ENCODE measurements around the gene MTHFSD. TPM values are rescaled to one million over a fixed set of nuclear protein-coding genes. Genes with fewer than 3 reads are reported as not detected.

The MTHFSD gene
- total RNA-seq, 1 donor from 2014 or later = 20.2 TPM

DNA sequence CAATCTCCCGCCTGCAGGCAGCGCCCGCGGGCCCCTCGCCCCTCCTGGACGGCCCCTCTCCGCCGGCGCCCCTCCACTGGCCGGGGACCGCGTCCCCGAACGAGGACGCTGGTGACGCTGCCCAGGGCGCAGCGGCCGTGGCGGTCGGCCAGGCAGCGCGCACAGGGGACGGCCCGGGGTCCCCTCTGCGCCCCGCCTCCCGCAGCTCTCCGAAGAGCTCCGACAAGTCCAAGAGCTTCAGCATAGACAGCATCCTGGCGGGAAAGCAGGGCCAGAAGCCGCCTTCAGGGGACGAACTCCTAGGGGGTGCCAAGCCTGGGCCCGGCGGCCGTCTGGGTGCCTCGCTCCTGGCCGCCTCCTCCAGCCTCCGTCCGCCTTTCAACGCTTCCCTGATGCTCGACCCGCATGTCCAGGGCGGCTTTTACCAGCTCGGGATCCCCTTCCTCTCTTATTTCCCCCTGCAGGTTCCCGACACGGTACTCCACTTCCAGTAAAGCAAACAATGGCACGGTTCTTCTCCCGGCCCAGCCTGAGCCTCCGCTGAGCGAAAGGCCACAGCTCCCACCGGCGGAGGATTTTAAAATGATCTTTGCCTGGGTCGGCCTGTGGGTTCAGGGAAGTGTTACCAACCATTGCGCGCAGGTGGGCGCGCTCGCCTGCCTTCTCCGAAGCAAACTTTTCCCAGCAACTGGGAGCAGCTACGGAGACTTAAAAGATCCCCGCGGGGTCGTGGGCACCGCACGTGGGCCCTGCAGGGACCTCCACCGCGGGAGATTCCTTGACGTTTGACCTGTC, 24.4 kb upstream of the MTHFSD start:
- H3K27me3 Mint-ChIP-seq = peaks cover 86% of the 10 kb centered on the region

DNA sequence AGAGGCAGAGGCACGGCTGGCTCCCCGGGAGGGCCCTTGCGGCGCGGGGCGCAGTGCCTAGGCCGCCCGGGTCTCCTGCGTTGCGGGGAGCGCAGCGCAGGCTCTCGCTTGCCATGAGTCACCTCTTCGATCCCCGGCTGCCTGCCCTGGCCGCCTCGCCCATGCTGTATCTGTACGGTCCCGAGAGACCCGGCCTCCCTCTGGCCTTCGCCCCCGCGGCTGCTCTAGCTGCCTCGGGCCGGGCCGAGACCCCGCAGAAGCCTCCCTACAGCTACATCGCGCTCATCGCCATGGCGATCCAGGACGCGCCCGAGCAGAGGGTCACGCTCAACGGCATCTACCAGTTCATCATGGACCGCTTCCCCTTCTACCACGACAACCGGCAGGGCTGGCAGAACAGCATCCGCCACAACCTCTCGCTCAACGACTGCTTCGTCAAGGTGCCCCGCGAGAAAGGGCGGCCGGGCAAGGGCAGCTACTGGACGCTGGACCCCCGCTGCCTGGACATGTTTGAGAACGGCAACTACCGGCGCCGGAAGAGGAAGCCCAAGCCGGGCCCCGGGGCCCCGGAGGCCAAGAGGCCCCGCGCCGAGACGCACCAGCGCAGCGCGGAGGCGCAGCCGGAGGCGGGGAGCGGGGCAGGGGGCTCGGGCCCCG, 23.7 kb upstream of the MTHFSD start:
- Mint-ChIP-seq H3K27ac (no peak overlapping the region), H3K4me1 (ENCODE audit: unreplicated experiment) (peaks cover 29% of the 10 kb centered on the region), H3K36me3 (peaks cover 11% of the 10 kb centered on the region), H3K9me3 (no peaks in the 10 kb centered on the region), H3K27me3 (peaks cover 90% of the 10 kb centered on the region), H3K4me3 (peak overlapping the region; percentile 83)
- TF ChIP-seq, protein P1, sequence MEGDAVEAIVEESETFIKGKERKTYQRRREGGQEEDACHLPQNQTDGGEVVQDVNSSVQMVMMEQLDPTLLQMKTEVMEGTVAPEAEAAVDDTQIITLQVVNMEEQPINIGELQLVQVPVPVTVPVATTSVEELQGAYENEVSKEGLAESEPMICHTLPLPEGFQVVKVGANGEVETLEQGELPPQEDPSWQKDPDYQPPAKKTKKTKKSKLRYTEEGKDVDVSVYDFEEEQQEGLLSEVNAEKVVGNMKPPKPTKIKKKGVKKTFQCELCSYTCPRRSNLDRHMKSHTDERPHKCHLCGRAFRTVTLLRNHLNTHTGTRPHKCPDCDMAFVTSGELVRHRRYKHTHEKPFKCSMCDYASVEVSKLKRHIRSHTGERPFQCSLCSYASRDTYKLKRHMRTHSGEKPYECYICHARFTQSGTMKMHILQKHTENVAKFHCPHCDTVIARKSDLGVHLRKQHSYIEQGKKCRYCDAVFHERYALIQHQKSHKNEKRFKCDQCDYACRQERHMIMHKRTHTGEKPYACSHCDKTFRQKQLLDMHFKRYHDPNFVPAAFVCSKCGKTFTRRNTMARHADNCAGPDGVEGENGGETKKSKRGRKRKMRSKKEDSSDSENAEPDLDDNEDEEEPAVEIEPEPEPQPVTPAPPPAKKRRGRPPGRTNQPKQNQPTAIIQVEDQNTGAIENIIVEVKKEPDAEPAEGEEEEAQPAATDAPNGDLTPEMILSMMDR (conservative IDR thresholded peaks at IDR 0.05) = no peak
- DNase-seq (ENCODE audit: extremely low spot score, unreplicated experiment) = peak; percentile 71

More for the DNA sequence above, 24.4 kb upstream of the MTHFSD start:
- TF ChIP-seq, protein P1 (conservative IDR thresholded peaks at IDR 0.05) = no peak
- peaks cover 11% of the 10 kb centered on the region for H3K36me3 Mint-ChIP-seq
- peak overlapping the region; percentile 86 for H3K4me3 Mint-ChIP-seq
- no peak overlapping the region for H3K27ac Mint-ChIP-seq
- H3K9me3 Mint-ChIP-seq = no peaks in the 10 kb centered on the region
- DNase-seq (ENCODE audit: extremely low spot score, unreplicated experiment) = peak; percentile 70
- peaks cover 26% of the 10 kb centered on the region for H3K4me1 Mint-ChIP-seq (ENCODE audit: unreplicated experiment)

DNA sequence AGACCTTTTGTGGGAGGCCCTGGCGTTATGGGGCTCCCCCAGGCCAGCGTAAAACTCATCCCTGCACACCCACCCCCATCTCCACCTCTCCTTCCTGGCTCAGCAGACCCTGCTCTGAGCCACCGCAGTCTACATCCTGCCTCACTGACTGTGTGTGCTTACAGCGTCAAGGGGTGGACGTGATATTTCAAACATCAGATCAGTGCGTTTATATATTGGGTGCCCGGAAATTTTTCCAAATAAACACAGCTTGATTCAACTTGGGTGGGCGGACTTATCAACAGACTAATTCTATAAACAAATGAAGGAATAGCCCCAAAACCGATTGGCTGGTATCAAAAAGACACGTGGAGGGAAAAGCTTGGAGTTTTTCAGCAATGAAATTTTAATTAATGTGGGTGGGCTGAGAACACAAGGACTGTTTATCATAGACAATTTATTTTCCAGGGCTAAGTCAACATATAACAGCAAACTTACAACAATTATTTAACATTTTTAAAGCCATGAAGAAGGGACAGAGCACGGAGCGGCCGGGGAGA, 23.1 kb upstream of the MTHFSD start, which contains the start of gene FOXL1:
Gene FOXL1 (plus strand): TSS at position 489 of the 539 bp plus-strand sequence. CDS start 175 bp downstream, outside the sequence.
- DNase-seq (ENCODE audit: extremely low spot score, unreplicated experiment) = peak; percentile 55
- TF ChIP-seq, protein P1 (conservative IDR thresholded peaks at IDR 0.05) = no peak
- H3K27ac Mint-ChIP-seq = no peak within 1 kb of the TSS
- no peaks in the 10 kb centered on the region for H3K9me3 Mint-ChIP-seq
- peak within 1 kb of the TSS; percentile 94 for H3K4me3 Mint-ChIP-seq
- H3K27me3 Mint-ChIP-seq = peaks cover 90% of the 10 kb centered on the region
- peaks cover 29% of the 10 kb centered on the region for H3K4me1 Mint-ChIP-seq (ENCODE audit: unreplicated experiment)
- H3K36me3 Mint-ChIP-seq = peaks cover 11% of the 10 kb centered on the region

DNA sequence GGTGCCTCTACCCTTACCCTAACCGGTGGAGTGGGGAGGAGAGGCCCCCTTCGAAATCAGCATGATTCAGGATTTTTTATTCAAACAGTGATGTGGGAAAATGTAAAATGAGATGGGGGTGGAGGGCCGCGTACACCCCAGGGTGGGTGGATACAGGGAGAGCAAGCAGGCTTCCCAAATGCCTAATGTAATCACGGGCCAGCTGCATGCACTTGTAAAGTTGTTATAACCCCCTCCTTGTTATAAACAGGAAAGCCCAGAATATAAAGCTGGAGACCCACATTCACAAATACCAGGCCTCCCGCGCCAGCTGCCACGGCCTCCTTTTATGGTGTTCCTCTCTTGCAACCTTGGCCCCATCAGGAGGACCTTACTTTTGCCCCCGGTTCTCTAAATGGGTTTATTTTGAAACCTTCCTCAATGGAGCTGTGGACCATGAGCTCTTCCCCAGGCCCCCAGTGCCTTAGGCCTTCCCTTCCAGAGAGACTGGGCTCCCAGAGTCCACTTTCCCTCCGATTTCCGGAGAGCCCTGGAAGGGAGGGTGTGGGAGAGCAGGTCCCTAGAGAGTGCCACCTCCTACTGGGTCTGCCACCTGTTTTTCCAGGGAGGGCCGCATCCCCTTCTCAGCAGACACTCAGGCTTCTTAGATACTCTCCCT, 22.4 kb upstream of the MTHFSD start:
- H3K4me1 Mint-ChIP-seq (ENCODE audit: unreplicated experiment) = peaks cover 29% of the 10 kb centered on the region
- H3K9me3 Mint-ChIP-seq = no peaks in the 10 kb centered on the region
- peak overlapping the region; percentile 48 for H3K27ac Mint-ChIP-seq

More for the DNA sequence above, 22.4 kb upstream of the MTHFSD start:
- Mint-ChIP-seq H3K36me3 (peaks cover 11% of the 10 kb centered on the region), H3K27me3 (peaks cover 92% of the 10 kb centered on the region), H3K4me3 (peak overlapping the region; percentile 94)
- DNase-seq (ENCODE audit: extremely low spot score, unreplicated experiment) = peak; percentile 56
- TF ChIP-seq, protein P1 (conservative IDR thresholded peaks at IDR 0.05) = no peak

Data from type B pancreatic cell (in vitro differentiated cells).